ENCODE results near the gene SIRPB2. TPM values are rescaled to one million over a fixed set of nuclear protein-coding genes. Genes with fewer than 3 reads are reported as not detected.

Gene SIRPB2
- total RNA-seq, 2 donors from 2014 or later = 11.0 to 29.8 TPM

- no peaks in the 10 kb centered on the region for H3K27me3 ChIP-seq (replicated peaks; ENCODE audit: insufficient read depth)
- H3K9me3 ChIP-seq = no peaks in the 10 kb centered on the region
- peaks cover under 1% of the 10 kb centered on the region for H3K36me3 ChIP-seq
- TF ChIP-seq CTCF (IDR thresholded peaks at IDR 0.05) = peak; percentile 73
- DNase-seq (ENCODE audit: low spot score) (no peak), ATAC-seq (ENCODE audit: insufficient number of reproducible peaks, low FRiP score, low read depth) (no peak)
- H3K4me3 ChIP-seq = no peak overlapping the region
- H3K4me1 ChIP-seq (ENCODE audit: control insufficient read depth in 1 of 2, low read depth in 2 of 2) = peaks cover 0 to 3% of the 10 kb centered on the region in 2 donors
- no peak overlapping the region for H3K27ac ChIP-seq
These were observed 53.9 kb downstream of the SIRPB2 start for GRCh38 chr20:1437235-1437904.

GRCh38 chr20:1436263-1436662 is 55.0 kb downstream of the SIRPB2 start:
- Histone ChIP-seq H3K9me3 (no peaks in the 10 kb centered on the region), H3K4me3 (no peak overlapping the region), H3K27ac (no peak overlapping the region), H3K36me3 (no peaks in the 10 kb centered on the region), H3K4me1 (ENCODE audit: control insufficient read depth in 1 of 2, low read depth in 2 of 2) (peaks cover 0 to 3% of the 10 kb centered on the region in 2 donors), H3K27me3 (replicated peaks; ENCODE audit: insufficient read depth) (no peaks in the 10 kb centered on the region)
- ATAC-seq (ENCODE audit: insufficient number of reproducible peaks, low FRiP score, low read depth) = no peak
- TF ChIP-seq CTCF (IDR thresholded peaks at IDR 0.05) = no peak
- no peak for DNase-seq (ENCODE audit: low spot score)

- H3K9me3 ChIP-seq = no peaks in the 10 kb centered on the region
- DNase-seq (ENCODE audit: low spot score) = no peak
- no peaks in the 10 kb centered on the region for H3K27me3 ChIP-seq (replicated peaks; ENCODE audit: insufficient read depth)
- TF ChIP-seq CTCF (IDR thresholded peaks at IDR 0.05) = no peak
- H3K36me3 ChIP-seq = no peaks in the 10 kb centered on the region
- ATAC-seq (ENCODE audit: insufficient number of reproducible peaks, low FRiP score, low read depth) = no peak
- peaks cover 0 to 3% of the 10 kb centered on the region in 2 donors for H3K4me1 ChIP-seq (ENCODE audit: control insufficient read depth in 1 of 2, low read depth in 2 of 2)
- no peak overlapping the region for H3K4me3 ChIP-seq
- H3K27ac ChIP-seq = no peak overlapping the region
These were observed 55.9 kb downstream of the SIRPB2 start for GRCh38 chr20:1435337-1435699.

GRCh38 chr20:1434571-1435336 is 56.5 kb downstream of the SIRPB2 start:
- DNase-seq (ENCODE audit: low spot score) (no peak), ATAC-seq (ENCODE audit: insufficient number of reproducible peaks, low FRiP score, low read depth) (no peak)
- Histone ChIP-seq H3K27me3 (replicated peaks; ENCODE audit: insufficient read depth) (no peaks in the 10 kb centered on the region), H3K36me3 (no peaks in the 10 kb centered on the region), H3K4me3 (no peak overlapping the region), H3K9me3 (no peaks in the 10 kb centered on the region), H3K27ac (no peak overlapping the region), H3K4me1 (ENCODE audit: control insufficient read depth in 1 of 2, low read depth in 2 of 2) (peaks cover 0 to 3% of the 10 kb centered on the region in 2 donors)
- no peak for TF ChIP-seq CTCF (IDR thresholded peaks at IDR 0.05)

- no peaks in the 10 kb centered on the region for H3K9me3 ChIP-seq
- no peak for TF ChIP-seq CTCF (IDR thresholded peaks at IDR 0.05)
- no peaks in the 10 kb centered on the region for H3K27me3 ChIP-seq (replicated peaks; ENCODE audit: insufficient read depth)
- H3K27ac ChIP-seq = no peak overlapping the region
- H3K4me3 ChIP-seq = no peak overlapping the region
- H3K4me1 ChIP-seq (ENCODE audit: control insufficient read depth in 1 of 2, low read depth in 2 of 2) = peaks cover 0 to 3% of the 10 kb centered on the region in 2 donors
- DNase-seq (ENCODE audit: low spot score) (no peak), ATAC-seq (ENCODE audit: insufficient number of reproducible peaks, low FRiP score, low read depth) (no peak)
- no peaks in the 10 kb centered on the region for H3K36me3 ChIP-seq
These were observed 60.1 kb downstream of the SIRPB2 start for GRCh38 chr20:1431158-1431557.
